Adrenal gland (tissue), 12 donors: Measurements from ENCODE around the gene LYRM2. TPM values are rescaled to one million over a fixed set of nuclear protein-coding genes. Genes with fewer than 3 reads are reported as not detected.

ENCODE experiments used
- DNase-seq, 7 donors: peaks; one replicate each; pipeline ENCODE4 v3.0.0-alpha.2; 2019 to 2020
- H3K27ac ChIP-seq, 5 donors: fragments of 200-600 bp; sonication (generic) in 4 of 5; 1 replicate in 3 of 5; 2 replicates in 2 of 5; pipeline versions ENCODE4 v1.5.1 to v1.8.0; 2016 to 2020; ENCODE audit warnings: mild to moderate bottlenecking in 1 of 5
- H3K27me3 ChIP-seq: fragments of 200-600 bp; 2 replicates; pipeline ENCODE4 v1.8.0; 2021
- H3K36me3 ChIP-seq, 2 donors: fragments of 200-600 bp; replicated peaks in 1 of 2; 1 replicate in 1 of 2; 2 replicates in 1 of 2; pipeline versions ENCODE4 v1.5.1 to v1.8.0; 2018 to 2022
- H3K4me1 ChIP-seq, 2 donors: fragments of 200-600 bp; replicated peaks in 1 of 2; 1 replicate in 1 of 2; 2 replicates in 1 of 2; pipeline versions ENCODE4 v1.5.1 to v1.8.0; 2018 to 2021
- H3K4me3 ChIP-seq, 4 donors: fragments of 200-600 bp; sonication (generic) in 3 of 4; one replicate each; pipeline ENCODE4 v1.5.1; 2016 to 2018
- H3K9me3 ChIP-seq, 3 donors: fragments of 200-600 bp; sonication (generic) in 1 of 3; replicated peaks in 1 of 3; 1 replicate in 2 of 3; 2 replicates in 1 of 3; pipeline versions ENCODE4 v1.5.1 to v1.8.0; 2016 to 2021
- POLR2A ChIP-seq, 2 donors: fragments of 450-650 bp; IDR thresholded peaks; one replicate each; pipeline ENCODE4 v1.6.1; 2017; ENCODE audit warnings: antibody characterized with exemption in 2 of 2, mild to moderate bottlenecking in 2 of 2, moderate library complexity in 1 of 2
- WGBS, 4 donors: extraction: QIAGEN DNeasy Blood & Tissue Kit in 2 of 4; methylation state at CpG; one replicate each; pipeline versions ENCODE4 v1.1.5 to v1.1.7; 2013 to 2017; 5-methylcytosine and 5-hydroxymethylcytosine counted together
- intact Hi-C, 2 donors: fragments of 100-400 bp; cut with DNase I; formaldehyde crosslinking; loops; one replicate each; pipeline versions ENCODE4 v1.14.1 to v1.15.0; 2022 to 2023
- polyA plus RNA-seq, 3 donors: library from polyadenylated mRNA; stranded (reverse); fragments of 200-250 nt in 2 of 3; fragments of 350-450 nt in 1 of 3; fragmentation: Illumina TruSeq in 1 of 3; extraction: RNeasy Lipid Tissue Mini Kit (QIAGEN cat#74804) in 1 of 3; gene quantifications; one replicate each; pipeline ENCODE4 v1.2.3, GENCODE V29; 2013 to 2014
- total RNA-seq, 9 donors: library from RNA; depleted of rRNA in 4 of 9; stranded (reverse); fragments of >200 nt in 4 of 9; fragments of 120-200 nt in 1 of 9; fragmentation: NEBNext Ultra II Directional in 1 of 9; extraction: Animal tissue kit (Norgen Biotek cat#: 25700) in 1 of 9; gene quantifications; one replicate each; pipeline versions ENCODE4 v1.1.0 to v1.2.4, GENCODE V29; 2013 to 2023
- TF ChIP-seq, protein P1 (sequence below), 6 experiments: fragments of 450-650 bp in 4 of 6; fragments of 200-600 bp in 2 of 6; sonication (generic) in 1 of 6; IDR thresholded peaks; 1 replicate in 5 of 6; 2 replicates in 1 of 6; pipeline versions ENCODE4 v1.5.1 to v1.8.0; 2016 to 2021; ENCODE audit warnings: antibody characterized with exemption in 6 of 6, mild to moderate bottlenecking in 2 of 6, moderate library complexity in 1 of 6
- donor health status: healthy with polysubstance abuse.
- donor health status: Bipolar disorder and iron deficiency.
- donor health status: DM: yes; HTN: yes; CAD: no.
- donor health status: DM: no; HTN: no; CAD: no.
- donor health status: DM: no; HTN: no; CAD: no.
- donor health status: DM: yes; HTN: yes; CAD: no.

LYRM2 gene
- total and polyA plus RNA-seq, 12 donors = 10.2 to 97.7 (median 40.3) TPM

DNA sequence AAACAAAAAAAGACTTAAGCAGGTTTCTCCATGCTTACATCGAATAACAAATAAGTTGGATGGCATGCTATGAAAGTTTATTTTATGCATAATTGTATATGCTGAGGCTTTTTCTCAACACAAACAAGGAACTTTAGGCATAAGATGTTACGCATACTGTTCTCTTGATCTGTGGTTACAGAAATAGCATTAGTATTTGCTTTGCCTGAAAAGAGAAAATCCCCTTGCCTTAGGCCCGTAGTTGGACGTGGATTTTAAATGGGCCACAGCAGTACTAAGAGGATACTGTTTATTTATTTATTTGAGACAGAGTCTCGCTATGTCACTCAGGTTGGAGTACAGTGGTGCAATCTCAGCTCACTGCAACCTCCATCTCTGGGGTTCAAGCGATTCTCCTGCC, 19.0 kb downstream of the LYRM2 start:
- Histone ChIP-seq H3K4me1 (no peaks in the 10 kb centered on the region), H3K4me3 (no peak overlapping the region), H3K36me3 (no peaks in the 10 kb centered on the region), H3K9me3 (no peaks in the 10 kb centered on the region), H3K27ac (no peak overlapping the region), H3K27me3 (no peaks in the 10 kb centered on the region)
- 93 to 96% (median 94%) methylated on average over 6 of the region's 6 CpGs for WGBS, 4 donors
- TF ChIP-seq, protein P1, sequence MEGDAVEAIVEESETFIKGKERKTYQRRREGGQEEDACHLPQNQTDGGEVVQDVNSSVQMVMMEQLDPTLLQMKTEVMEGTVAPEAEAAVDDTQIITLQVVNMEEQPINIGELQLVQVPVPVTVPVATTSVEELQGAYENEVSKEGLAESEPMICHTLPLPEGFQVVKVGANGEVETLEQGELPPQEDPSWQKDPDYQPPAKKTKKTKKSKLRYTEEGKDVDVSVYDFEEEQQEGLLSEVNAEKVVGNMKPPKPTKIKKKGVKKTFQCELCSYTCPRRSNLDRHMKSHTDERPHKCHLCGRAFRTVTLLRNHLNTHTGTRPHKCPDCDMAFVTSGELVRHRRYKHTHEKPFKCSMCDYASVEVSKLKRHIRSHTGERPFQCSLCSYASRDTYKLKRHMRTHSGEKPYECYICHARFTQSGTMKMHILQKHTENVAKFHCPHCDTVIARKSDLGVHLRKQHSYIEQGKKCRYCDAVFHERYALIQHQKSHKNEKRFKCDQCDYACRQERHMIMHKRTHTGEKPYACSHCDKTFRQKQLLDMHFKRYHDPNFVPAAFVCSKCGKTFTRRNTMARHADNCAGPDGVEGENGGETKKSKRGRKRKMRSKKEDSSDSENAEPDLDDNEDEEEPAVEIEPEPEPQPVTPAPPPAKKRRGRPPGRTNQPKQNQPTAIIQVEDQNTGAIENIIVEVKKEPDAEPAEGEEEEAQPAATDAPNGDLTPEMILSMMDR (IDR thresholded peaks at IDR 0.05) = no peak
- no peak for DNase-seq
- intact Hi-C loops = no loop called here

GRCh38 chr6:89618026-89618425, 20.5 kb downstream of the LYRM2 start:
- Histone ChIP-seq H3K27ac (no peak overlapping the region), H3K4me3 (no peak overlapping the region), H3K36me3 (no peaks in the 10 kb centered on the region), H3K4me1 (no peaks in the 10 kb centered on the region), H3K9me3 (no peaks in the 10 kb centered on the region), H3K27me3 (no peaks in the 10 kb centered on the region)
- intact Hi-C loops = no loop called here
- 91 to 98% (median 96%) methylated on average over 6 of the region's 6 CpGs for WGBS, 4 donors
- DNase-seq = no peak
- no peak for TF ChIP-seq POLR2A (IDR thresholded peaks at IDR 0.05)
- TF ChIP-seq, protein P1 (IDR thresholded peaks at IDR 0.05) = no peak

- H3K36me3 ChIP-seq = no peaks in the 10 kb centered on the region
- DNase-seq = no peak
- intact Hi-C loops = no loop called here
- H3K27me3 ChIP-seq = no peaks in the 10 kb centered on the region
- no peak overlapping the region for H3K4me3 ChIP-seq
- H3K9me3 ChIP-seq = no peaks in the 10 kb centered on the region
- H3K27ac ChIP-seq = no peak overlapping the region
- no peaks in the 10 kb centered on the region for H3K4me1 ChIP-seq
- no peak for TF ChIP-seq POLR2A (IDR thresholded peaks at IDR 0.05)
- TF ChIP-seq, protein P1 (IDR thresholded peaks at IDR 0.05) = no peak
- whole genome bisulfite sequencing, 4 donors = 96 to 98% (median 96%) methylated on average over 5 of the region's 5 CpGs
These were observed 22.0 kb downstream of the LYRM2 start for GRCh38 chr6:89616531-89616930.

- no peak for DNase-seq
- 89 to 91% (median 90%) methylated on average over 5 of the region's 5 CpGs for WGBS, 4 donors
- Histone ChIP-seq H3K27ac (no peak overlapping the region), H3K27me3 (no peaks in the 10 kb centered on the region), H3K36me3 (no peaks in the 10 kb centered on the region), H3K9me3 (no peaks in the 10 kb centered on the region), H3K4me3 (no peak overlapping the region), H3K4me1 (no peaks in the 10 kb centered on the region)
- intact Hi-C loops = no loop called here
- TF ChIP-seq, protein P1 (IDR thresholded peaks at IDR 0.05) = no peak
- no peak for TF ChIP-seq POLR2A (IDR thresholded peaks at IDR 0.05)
These were observed 22.7 kb downstream of the LYRM2 start for GRCh38 chr6:89615882-89616281.
